HG03442 (cell line): ENCODE measurements around the gene IFNG.

ENCODE experiments used
- ATAC-seq: cut with Tn5 transposase; IDR thresholded peaks from one replicate; pipeline ENCODE4 v1.9.1; 2021; ENCODE audit warnings: mild to moderate bottlenecking, moderate library complexity; ENCODE audit not compliant: unreplicated experiment

Gene IFNG

DNA sequence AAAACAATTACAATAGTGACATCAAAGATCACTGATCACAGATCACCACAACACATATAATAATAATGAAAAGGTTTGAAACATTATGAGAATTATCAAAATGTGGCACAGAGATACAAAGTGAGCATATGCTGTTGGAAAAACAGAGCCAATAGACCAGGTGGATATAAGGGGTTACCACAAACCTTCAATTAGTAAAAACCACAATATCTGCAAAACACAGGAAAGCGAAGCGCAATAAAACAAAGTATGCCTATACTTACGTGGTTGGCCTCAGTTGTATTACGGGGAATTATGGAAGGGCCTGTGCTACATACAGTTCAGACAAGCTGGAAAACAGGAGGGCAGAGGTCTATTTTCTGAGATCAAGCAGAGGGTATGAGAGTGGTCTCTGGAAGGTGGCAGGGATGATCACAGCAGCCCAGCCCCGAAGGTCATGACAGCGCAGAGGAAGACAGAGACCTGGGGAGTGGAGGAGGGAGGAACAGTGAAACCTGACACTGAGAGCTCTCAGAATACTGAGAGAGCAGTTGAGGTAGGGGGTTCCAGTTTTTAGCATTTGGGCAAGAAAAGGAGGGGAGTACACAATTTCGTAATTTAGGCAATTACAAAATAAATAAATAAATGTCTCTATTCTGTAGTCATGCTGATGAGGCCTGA is 41.3 kb downstream of the IFNG start:
- ATAC-seq, result no peak

DNA sequence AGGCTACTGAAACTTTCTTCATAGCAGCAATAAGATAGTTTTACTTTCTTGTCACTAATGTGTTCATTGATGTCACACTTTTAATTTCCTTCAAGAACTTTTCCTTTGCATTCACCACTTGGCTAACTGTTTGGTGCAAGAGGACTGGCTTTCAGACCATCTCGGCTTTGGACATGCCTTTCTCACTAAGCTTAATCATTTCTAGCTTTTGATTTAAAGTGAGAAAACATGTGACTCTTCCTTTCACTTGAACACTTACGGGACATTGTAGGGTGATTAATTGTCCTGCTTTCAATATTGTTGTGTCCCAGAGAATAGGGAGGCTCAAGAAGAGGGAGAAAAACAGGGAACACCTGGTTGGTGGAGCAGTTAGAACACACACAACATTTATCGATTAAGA is 41.9 kb downstream of the IFNG start:
- no peak for ATAC-seq

DNA sequence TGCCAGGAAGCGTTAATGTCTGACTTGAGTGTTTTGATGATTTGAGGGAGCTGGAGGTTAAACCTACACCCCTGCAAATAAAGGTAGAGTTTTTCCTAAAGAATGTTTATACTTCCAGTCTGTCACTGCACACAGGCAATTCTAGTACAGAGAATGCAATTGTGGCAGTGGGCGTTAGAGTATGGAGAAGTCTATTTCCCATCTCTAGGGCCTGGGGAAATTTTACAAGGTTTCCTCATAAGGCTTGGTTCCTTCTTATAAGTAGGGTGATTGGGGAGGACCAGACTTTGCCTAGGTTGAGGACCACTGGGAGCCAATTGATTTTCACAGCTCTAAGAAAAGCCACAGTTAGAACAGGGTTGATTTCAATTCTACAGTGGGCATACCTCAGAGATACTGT is 44.3 kb downstream of the IFNG start:
- ATAC-seq, result no peak

DNA sequence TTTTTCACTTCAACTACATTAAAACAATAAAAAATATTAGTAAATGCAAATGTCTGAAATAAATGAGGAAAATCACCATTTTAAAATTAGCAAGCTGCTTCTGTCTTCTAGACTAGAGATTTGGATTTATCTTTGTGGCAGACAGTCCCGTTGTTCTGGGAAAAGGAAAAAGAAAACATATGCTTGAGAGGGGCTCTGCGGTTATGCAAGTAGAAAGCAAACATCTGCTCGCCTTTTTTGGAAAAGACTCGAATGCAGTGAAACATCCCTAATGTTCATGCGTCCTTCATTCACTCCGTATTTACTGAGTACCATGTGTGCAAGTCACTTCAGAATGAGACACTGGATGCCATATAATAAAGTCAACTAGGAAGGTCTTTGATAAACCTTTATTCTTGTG is 44.9 kb downstream of the IFNG start:
- ATAC-seq, result no peak

DNA sequence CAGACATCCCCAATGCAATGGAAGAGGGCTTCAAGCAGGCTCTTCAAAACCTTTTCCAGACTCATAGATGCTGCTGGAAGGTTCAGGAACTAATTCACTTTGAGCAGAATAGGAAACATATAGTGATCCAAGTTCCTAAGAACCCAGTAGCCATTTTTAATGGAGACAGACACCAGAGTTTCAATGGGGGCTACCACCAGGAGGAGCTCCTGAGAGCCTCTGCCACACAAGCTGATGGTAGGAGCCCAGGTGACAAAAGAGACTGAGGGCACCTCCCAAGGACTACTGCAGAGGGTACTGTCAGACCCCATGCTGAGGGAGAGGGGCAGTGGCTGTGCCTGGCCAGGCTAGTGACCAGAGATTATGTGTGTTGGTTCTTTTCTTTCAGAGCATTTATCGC is 45.9 kb downstream of the IFNG start:
- ATAC-seq, result no peak

DNA sequence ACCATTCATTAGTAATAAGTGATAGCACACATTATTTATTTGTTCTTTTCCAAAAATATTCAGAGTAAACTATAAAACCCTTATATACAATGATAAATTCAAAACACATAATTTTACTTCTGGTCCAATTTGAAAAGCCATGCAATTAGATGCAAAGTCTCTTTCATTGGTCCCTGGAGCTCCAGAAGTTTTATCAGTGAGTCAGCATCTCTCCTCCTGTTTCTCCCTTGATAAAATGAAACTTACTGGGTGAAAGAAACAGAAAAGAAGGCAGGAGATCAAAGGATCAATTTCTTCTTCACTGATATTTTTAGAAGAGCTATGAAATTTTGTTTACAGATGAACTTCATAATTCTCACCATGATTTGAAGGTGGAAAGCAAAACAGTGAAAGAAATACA is 47.5 kb downstream of the IFNG start:
- no peak for ATAC-seq

DNA sequence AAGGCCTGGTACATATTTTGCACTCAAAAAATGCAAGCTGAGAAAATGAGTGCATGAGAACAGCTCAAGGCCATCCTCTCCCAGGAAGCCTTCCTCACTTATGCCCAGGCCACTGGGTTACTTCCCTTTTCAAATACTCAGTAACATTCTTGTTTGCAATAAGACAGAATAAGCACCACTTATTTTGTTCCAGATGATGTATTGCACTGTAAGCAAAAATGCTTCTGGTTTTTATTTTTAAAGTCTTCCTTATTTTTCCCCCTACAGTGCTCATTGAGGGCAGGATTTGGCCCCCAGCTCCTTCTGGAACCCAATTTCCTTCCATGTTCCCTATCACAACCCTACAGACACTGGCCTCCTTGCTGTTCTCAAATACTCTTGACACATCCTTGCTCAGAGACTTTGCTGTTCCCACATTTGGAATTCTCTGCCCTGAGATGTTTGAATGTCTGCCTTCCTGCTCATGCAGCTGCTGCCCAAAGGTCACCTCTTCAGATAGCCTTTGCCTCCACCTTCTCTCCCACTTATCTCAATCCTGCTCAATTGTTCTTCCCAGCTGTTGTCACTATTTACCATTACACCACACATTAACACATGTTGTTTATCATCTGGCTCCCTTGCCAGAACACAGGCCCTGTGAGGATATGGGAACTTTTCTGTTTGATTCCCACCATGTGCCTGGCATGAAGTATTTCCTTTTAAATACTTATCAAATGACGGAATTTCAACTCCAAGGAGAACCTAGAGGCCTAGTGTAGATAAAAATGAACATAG is 49.9 kb downstream of the IFNG start:
- ATAC-seq, result no peak

DNA sequence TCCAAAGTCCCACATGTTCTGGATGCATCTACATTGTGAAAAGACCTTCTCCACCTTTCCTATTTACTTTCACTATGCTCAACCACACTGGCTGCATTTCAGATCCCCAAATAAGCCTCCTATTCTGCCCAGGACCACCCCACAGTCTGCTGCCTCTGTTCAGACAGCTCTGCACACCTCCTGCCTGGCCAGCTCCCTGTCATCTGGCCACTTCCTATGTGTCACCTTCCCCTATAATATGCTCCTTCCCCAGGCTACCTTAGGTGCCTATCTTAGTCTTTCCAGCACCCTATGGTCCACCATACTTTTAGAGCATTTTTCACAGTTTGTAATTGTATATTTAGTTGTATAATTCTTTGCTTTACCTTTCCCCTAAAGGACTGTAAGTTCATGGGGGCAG is 50.5 kb downstream of the IFNG start:
- no peak for ATAC-seq

DNA sequence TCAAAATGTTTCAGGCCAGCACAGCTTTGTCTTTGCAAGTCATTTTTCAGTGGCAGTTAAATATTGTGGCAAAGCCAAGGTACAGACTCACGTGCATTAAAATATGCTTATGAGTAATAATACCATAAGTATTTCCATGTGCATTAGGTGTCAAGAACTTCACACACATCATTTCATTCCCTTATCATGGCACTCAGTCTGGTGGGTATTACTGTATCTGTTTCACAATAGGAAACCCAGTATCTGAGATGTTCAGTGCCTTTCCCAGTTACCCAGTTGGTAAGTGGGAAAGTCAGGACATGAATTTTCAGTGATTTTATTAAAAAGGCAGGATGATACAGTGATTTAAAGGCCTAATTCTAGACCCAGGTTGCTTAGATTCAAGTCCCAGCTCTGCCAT is 52.9 kb downstream of the IFNG start:
- no peak for ATAC-seq

DNA sequence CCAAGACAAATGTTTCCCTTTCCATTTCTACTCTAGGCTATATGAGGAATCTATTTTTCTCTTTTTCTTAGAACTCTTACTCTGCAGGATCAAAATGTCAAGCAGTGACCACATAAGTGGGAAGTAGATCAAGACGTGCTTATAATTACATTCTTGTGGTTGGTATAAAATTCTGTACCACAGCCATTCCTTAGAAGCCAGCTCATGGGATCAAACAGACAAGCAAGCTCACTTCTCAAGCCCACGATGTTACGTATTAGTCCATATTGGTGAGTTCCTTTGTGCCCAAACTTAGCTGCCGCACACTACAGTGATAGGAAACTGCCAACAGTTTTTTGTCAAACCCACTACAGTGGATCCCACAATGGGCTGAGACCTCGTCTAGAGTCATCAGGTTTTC is 53.4 kb downstream of the IFNG start:
- ATAC-seq, result no peak
